Testis (tissue), 2 donors: Measurements from ENCODE around the gene CEP295NL.

Source experiments
- POLR2A ChIP-seq: fragments of 450-650 bp; IDR thresholded peaks from one replicate; pipeline ENCODE4 v1.6.1; 2017; ENCODE audit warnings: antibody characterized with exemption, mild to moderate bottlenecking, moderate library complexity
- TF ChIP-seq, protein P1 (sequence below), 3 experiments: fragments of 450-650 bp in 2 of 3; fragments of 200-600 bp in 1 of 3; sonication (generic) in 1 of 3; IDR thresholded peaks; one replicate each; pipeline ENCODE4 v1.5.1; 2016 to 2019; ENCODE audit warnings: antibody characterized with exemption in 3 of 3, mild to moderate bottlenecking in 2 of 3, moderate library complexity in 1 of 3

GRCh38 chr17:78892062-78892456 is 10.9 kb downstream of the CEP295NL start:
- no peak for TF ChIP-seq POLR2A
- TF ChIP-seq, protein P1, sequence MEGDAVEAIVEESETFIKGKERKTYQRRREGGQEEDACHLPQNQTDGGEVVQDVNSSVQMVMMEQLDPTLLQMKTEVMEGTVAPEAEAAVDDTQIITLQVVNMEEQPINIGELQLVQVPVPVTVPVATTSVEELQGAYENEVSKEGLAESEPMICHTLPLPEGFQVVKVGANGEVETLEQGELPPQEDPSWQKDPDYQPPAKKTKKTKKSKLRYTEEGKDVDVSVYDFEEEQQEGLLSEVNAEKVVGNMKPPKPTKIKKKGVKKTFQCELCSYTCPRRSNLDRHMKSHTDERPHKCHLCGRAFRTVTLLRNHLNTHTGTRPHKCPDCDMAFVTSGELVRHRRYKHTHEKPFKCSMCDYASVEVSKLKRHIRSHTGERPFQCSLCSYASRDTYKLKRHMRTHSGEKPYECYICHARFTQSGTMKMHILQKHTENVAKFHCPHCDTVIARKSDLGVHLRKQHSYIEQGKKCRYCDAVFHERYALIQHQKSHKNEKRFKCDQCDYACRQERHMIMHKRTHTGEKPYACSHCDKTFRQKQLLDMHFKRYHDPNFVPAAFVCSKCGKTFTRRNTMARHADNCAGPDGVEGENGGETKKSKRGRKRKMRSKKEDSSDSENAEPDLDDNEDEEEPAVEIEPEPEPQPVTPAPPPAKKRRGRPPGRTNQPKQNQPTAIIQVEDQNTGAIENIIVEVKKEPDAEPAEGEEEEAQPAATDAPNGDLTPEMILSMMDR (IDR thresholded peaks at IDR 0.05) = no peak
